Gastrocnemius medialis (tissue), 4 donors: ENCODE measurements around the gene LENEP.

ENCODE experiments used
- CTCF ChIP-seq, 5 experiments: fragments of 450-650 bp in 3 of 5; fragments of 200-600 bp in 2 of 5; sonication (generic) in 2 of 5; IDR thresholded peaks in 4 of 5; conservative IDR thresholded peaks in 1 of 5; 1 replicate in 4 of 5; 2 replicates in 1 of 5; pipeline ENCODE4 v1.5.1; 2016 to 2019; ENCODE audit warnings: antibody characterized with exemption in 5 of 5, mild to moderate bottlenecking in 3 of 5, moderate library complexity in 3 of 5
- POLR2A ChIP-seq, 2 donors: fragments of 450-650 bp; IDR thresholded peaks; one replicate each; pipeline ENCODE4 v1.6.1; 2017; ENCODE audit warnings: antibody characterized with exemption in 2 of 2, mild to moderate bottlenecking in 2 of 2, moderate library complexity in 2 of 2

- TF ChIP-seq CTCF (IDR thresholded peaks at IDR 0.05 in 4 of 5, conservative IDR thresholded peaks at IDR 0.05 in 1 of 5) (no peak), POLR2A (IDR thresholded peaks at IDR 0.05) (no peak)
These were observed 1.2 kb downstream of the LENEP start for GRCh38 chr1:154994591-154994990.
